B cell (primary cell): ENCODE data around the gene SELL. TPM values are rescaled to one million over a fixed set of nuclear protein-coding genes. Genes with fewer than 3 reads are reported as not detected.

ENCODE experiments used
- ATAC-seq: fragments of 200-7000 bp; cut with Tn5 transposase; one replicate; pipeline ENCODE4 v1.10.0; 2021; ENCODE audit warnings: low read depth, mild to moderate bottlenecking, moderate number of reproducible peaks, moderate library complexity
- CTCF ChIA-PET: fragments of 350-600 bp; sonication (Branson Sonifier 250); formaldehyde crosslinking; loops from one replicate; lab custom pipeline; 2021; ENCODE audit warnings: antibody characterized with exemption, inconsistent platforms; lab: Charles Lee
- POLR2A ChIA-PET: fragments of 350-600 bp; sonication (Branson Sonifier 250); formaldehyde crosslinking; loops from one replicate; lab custom pipeline; 2021; ENCODE audit warnings: antibody characterized with exemption; lab: Charles Lee
- DNase-seq: peaks from one replicate; pipeline ENCODE4 v3.0.0; 2013
- H2AFZ ChIP-seq: 2 replicates; pipeline ENCODE4 v1.6.1; 2012; ENCODE audit warnings: mild to moderate bottlenecking, low read depth, low read length; ENCODE audit not compliant: insufficient read depth, poor library complexity, severe bottlenecking
- H3K27ac ChIP-seq, 2 donors: 1 replicate in 1 of 2; 2 replicates in 1 of 2; pipeline ENCODE4 v1.5.1; 2012 to 2013; ENCODE audit warnings: low read length in 2 of 2, mild to moderate bottlenecking in 2 of 2, moderate library complexity in 1 of 2
- H3K27me3 ChIP-seq, 4 experiments: fragments of 200-600 bp in 1 of 4; sonication (generic) in 1 of 4; replicated peaks in 1 of 4; 1 replicate in 2 of 4; 2 replicates in 2 of 4; pipeline versions ENCODE4 v1.6.1 to v1.7.0; 2013 to 2016; ENCODE audit warnings: low read length in 3 of 4, mild to moderate bottlenecking in 2 of 4, mixed read lengths in 1 of 4, moderate library complexity in 1 of 4; ENCODE audit not compliant: insufficient read depth in 4 of 4, control insufficient read depth in 3 of 4; ENCODE audit errors: control extremely low read depth in 1 of 4
- H3K36me3 ChIP-seq, 2 experiments: replicated peaks in 1 of 2; 1 replicate in 1 of 2; 2 replicates in 1 of 2; pipeline versions ENCODE4 v1.6.1 to v1.7.1; 2013; ENCODE audit warnings: low read length in 1 of 2; ENCODE audit not compliant: insufficient read depth in 2 of 2, control insufficient read depth in 1 of 2; ENCODE audit errors: control extremely low read depth in 1 of 2, extremely low read depth in 1 of 2
- H3K4me1 ChIP-seq, 2 donors: fragments of 200-600 bp in 1 of 2; sonication (generic) in 1 of 2; 1 replicate in 1 of 2; 2 replicates in 1 of 2; pipeline versions ENCODE4 v1.5.1 to v1.6.1; 2013 to 2017; ENCODE audit warnings: low read length in 2 of 2; ENCODE audit not compliant: control insufficient read depth in 2 of 2, insufficient read depth in 2 of 2
- H3K4me2 ChIP-seq: replicated peaks from 2 replicates; pipeline ENCODE3; 2012; ENCODE audit warnings: mild to moderate bottlenecking, low read depth, low read length; ENCODE audit not compliant: poor library complexity, severe bottlenecking
- H3K4me3 ChIP-seq, 5 experiments: fragments of 200-600 bp in 1 of 5; sonication (generic) in 1 of 5; 1 replicate in 3 of 5; 2 replicates in 2 of 5; pipeline versions ENCODE4 v1.5.1 to v1.7.0; 2011 to 2016; ENCODE audit warnings: low read length in 4 of 5, mild to moderate bottlenecking in 4 of 5, low read depth in 2 of 5, control low read depth in 1 of 5, moderate library complexity in 1 of 5; ENCODE audit not compliant: insufficient read depth in 1 of 5; ENCODE audit errors: control extremely low read depth in 1 of 5, extremely low read depth in 1 of 5
- H3K79me2 ChIP-seq: fragments of 200-600 bp; sonication (generic); one replicate; pipeline ENCODE4 v1.6.0; 2016; ENCODE audit warnings: low read length; ENCODE audit not compliant: control insufficient read depth, insufficient read depth
- H3K9ac ChIP-seq: fragments of 200-600 bp; sonication (generic); 2 replicates; pipeline ENCODE4 v1.6.1; 2017; ENCODE audit warnings: mild to moderate bottlenecking, low read length, moderate library complexity
- H3K9me3 ChIP-seq, 3 donors: one replicate each; pipeline versions ENCODE4 v1.6.1 to v1.7.1; 2013; ENCODE audit warnings: low read length in 2 of 3; ENCODE audit not compliant: control insufficient read depth in 2 of 3, insufficient read depth in 1 of 3; ENCODE audit errors: control extremely low read depth in 1 of 3
- H4K20me1 ChIP-seq: 2 replicates; pipeline ENCODE4 v1.6.0; 2012; ENCODE audit warnings: mild to moderate bottlenecking, low read length; ENCODE audit not compliant: insufficient read depth, control insufficient read depth, poor library complexity, severe bottlenecking
- H3K27ac Mint-ChIP-seq: one replicate; pipeline ENCODE4 v1.8.0; 2021; ENCODE audit warnings: mixed read lengths
- H3K27me3 Mint-ChIP-seq: one replicate; pipeline ENCODE4 v1.8.0; 2021; ENCODE audit warnings: mixed read lengths
- H3K4me1 Mint-ChIP-seq: one replicate; pipeline ENCODE4 v1.8.0; 2021; ENCODE audit warnings: mixed read lengths
- H3K4me3 Mint-ChIP-seq: one replicate; pipeline ENCODE4 v1.8.0; 2021; ENCODE audit warnings: mixed read lengths
- H3K9me3 Mint-ChIP-seq: one replicate; pipeline ENCODE4 v1.8.0; 2022; ENCODE audit warnings: mixed read lengths; ENCODE audit not compliant: insufficient read depth
- CTCF ChIP-seq: fragments of 200-600 bp; IDR thresholded peaks from one replicate; pipeline ENCODE4 v1.8.0; 2022; ENCODE audit warnings: antibody characterized with exemption, mild to moderate bottlenecking
- EZH2 ChIP-seq: IDR thresholded peaks from 2 replicates; pipeline ENCODE4 v1.6.1; 2012; ENCODE audit warnings: borderline replicate concordance, low read depth, mild to moderate bottlenecking, moderate library complexity, low read length; ENCODE audit not compliant: insufficient read depth, poor library complexity, severe bottlenecking
- WGBS: methylation state at CpG from one replicate; pipeline ENCODE4 v1.1.5; 2013; ENCODE audit warnings: missing lambda C conversion rate; ENCODE audit not compliant: insufficient coverage; 5-methylcytosine and 5-hydroxymethylcytosine counted together
- intact Hi-C: fragments of 100-400 bp; cut with micrococcal nuclease; formaldehyde crosslinking; loops from one replicate; pipeline ENCODE4 v1.10.0; 2022
- polyA plus RNA-seq: library from polyadenylated mRNA; depleted of rRNA; stranded (reverse); fragments of >200 nt; gene quantifications from 2 replicates; pipeline ENCODE4 v1.2.3, GENCODE V29; 2012
- total RNA-seq, 2 donors: library from RNA; stranded (reverse); fragments of 120-200 nt in 1 of 2; gene quantifications; 1 replicate in 1 of 2; 2 replicates in 1 of 2; pipeline versions ENCODE4 v1.2.3 to v1.2.4, GENCODE V29; 2013 to 2022

Gene SELL
- total and polyA plus RNA-seq, 2 donors (not counting 1 experiment from before 2014, with no cell fraction given) = 250 to 258 TPM

- Histone ChIP-seq H4K20me1 (no peaks in the 10 kb centered on the region), H3K27me3 (peaks cover 0 to 6% (median under 1%) of the 10 kb centered on the region in 4 experiments), H3K79me2 (no peaks in the 10 kb centered on the region), H3K36me3 (no peaks in the 10 kb centered on the region), H3K4me1 (no peaks in the 10 kb centered on the region), H3K9me3 (peaks cover 0 to 3% (median 0%) of the 10 kb centered on the region in 3 donors), H2AFZ (no peak overlapping the region), H3K4me3 (no peak overlapping the region), H3K4me2 (no peak overlapping the region), H3K27ac (no peak overlapping the region), H3K9ac (no peak overlapping the region)
- Mint-ChIP-seq H3K27me3 (peaks cover 22% of the 10 kb centered on the region), H3K9me3 (no peaks in the 10 kb centered on the region), H3K4me3 (no peak overlapping the region), H3K4me1 (no peaks in the 10 kb centered on the region), H3K27ac (no peak overlapping the region)
- POLR2A ChIA-PET = interaction anchor here (0.6 kb wide), 1 partner anchor 1727 kb away, joined by 7 read pairs; no protein-coding TSS in a partner anchor
- TF ChIP-seq EZH2 (no peak), CTCF (no peak)
- 83% methylated on average over 4 of the region's 6 CpGs for WGBS
- CTCF ChIA-PET = no interaction called here
- DNase-seq (no peak), ATAC-seq (no peak)
- intact Hi-C loops = no loop called here
Observed at GRCh38 chr1:169741666-169742394, 30.4 kb upstream of the SELL start.

GRCh38 chr1:169739980-169740379 lies 28.6 kb upstream of the SELL start:
- H3K27ac Mint-ChIP-seq = no peak overlapping the region
- no peaks in the 10 kb centered on the region for H3K4me1 Mint-ChIP-seq
- Histone ChIP-seq H3K36me3 (no peaks in the 10 kb centered on the region), H3K9me3 (peaks cover 0 to 3% (median 0%) of the 10 kb centered on the region in 3 donors), H3K79me2 (no peaks in the 10 kb centered on the region), H3K4me3 (no peak overlapping the region), H3K4me2 (no peak overlapping the region), H2AFZ (no peak overlapping the region), H3K9ac (no peak overlapping the region), H3K4me1 (no peaks in the 10 kb centered on the region), H4K20me1 (no peaks in the 10 kb centered on the region), H3K27ac (no peak overlapping the region), H3K27me3 (peaks cover 0 to 6% (median under 1%) of the 10 kb centered on the region in 4 experiments)
- TF ChIP-seq EZH2 (no peak), CTCF (no peak)
- intact Hi-C loops = no loop called here
- POLR2A ChIA-PET = no interaction called here
- ATAC-seq (no peak), DNase-seq (no peak)
- no peak overlapping the region for H3K4me3 Mint-ChIP-seq
- peaks cover 22% of the 10 kb centered on the region for H3K27me3 Mint-ChIP-seq
- CTCF ChIA-PET = interaction anchor here (1.4 kb wide), 1 partner anchor 13 kb away, joined by 3 read pairs; no protein-coding TSS in a partner anchor
- no peaks in the 10 kb centered on the region for H3K9me3 Mint-ChIP-seq
- WGBS = 89% methylated on average over 4 of the region's 5 CpGs
